BE2C (cell line): Measurements from ENCODE around the gene SPATA31D3.
"Not testable (repeated sequence)": the region's sequence is repeated elsewhere in the genome, so short reads cannot be mapped to it uniquely, and the experiment has no call there.

ENCODE experiments used
- DNase-seq: peaks from one replicate; pipeline ENCODE4 v3.0.0-alpha.2; 2020
- H3K27me3 ChIP-seq: fragments of 250-450 bp; sonication (Bioruptor Pico); 2 replicates; pipeline ENCODE4 v1.5.1; 2020; ENCODE audit warnings: mild to moderate bottlenecking
- H3K36me3 ChIP-seq: fragments of 250-450 bp; sonication (Bioruptor Pico); 2 replicates; pipeline ENCODE4 v1.5.1; 2020; ENCODE audit warnings: mild to moderate bottlenecking
- H3K4me1 ChIP-seq: fragments of 250-450 bp; sonication (Bioruptor Pico); 2 replicates; pipeline ENCODE4 v1.5.1; 2020
- H3K4me3 ChIP-seq: 2 replicates; pipeline ENCODE4 v1.5.1; 2011; ENCODE audit warnings: low read depth, low read length
- H3K9me3 ChIP-seq: fragments of 250-450 bp; sonication (Bioruptor Pico); 2 replicates; pipeline ENCODE4 v1.5.1; 2020
- CTCF ChIP-seq: IDR thresholded peaks from 2 replicates; pipeline ENCODE4 v1.5.1; 2012; ENCODE audit warnings: mild to moderate bottlenecking, low read depth, low read length

The SPATA31D3 gene

GRCh38 chr9:81976351-81976750 is 33.1 kb downstream of the SPATA31D3 start:
- Histone ChIP-seq H3K9me3 (no peaks in the 10 kb centered on the region), H3K27me3 (no peaks in the 10 kb centered on the region), H3K36me3 (no peaks in the 10 kb centered on the region), H3K4me1 (no peaks in the 10 kb centered on the region), H3K4me3 (no peak overlapping the region)
- no peak for DNase-seq
- TF ChIP-seq CTCF = no peak

- Histone ChIP-seq H3K9me3 (no peaks in the 10 kb centered on the region), H3K4me3 (no peak overlapping the region), H3K36me3 (no peaks in the 10 kb centered on the region), H3K27me3 (no peaks in the 10 kb centered on the region), H3K4me1 (no peaks in the 10 kb centered on the region)
- TF ChIP-seq CTCF = no peak
- DNase-seq = no peak
These were observed 35.9 kb downstream of the SPATA31D3 start for GRCh38 chr9:81979196-81979595.

- no peak for TF ChIP-seq CTCF
- no peak for DNase-seq
These were observed 37.3 kb downstream of the SPATA31D3 start for GRCh38 chr9:81980568-81980967.

GRCh38 chr9:81981883-81982282 is 38.6 kb downstream of the SPATA31D3 start:
- H3K9me3 ChIP-seq = no peaks in the 10 kb centered on the region
- DNase-seq = no peak
- no peaks in the 10 kb centered on the region for H3K27me3 ChIP-seq
- H3K4me1 ChIP-seq = no peaks in the 10 kb centered on the region
- TF ChIP-seq CTCF = no peak
- no peak overlapping the region for H3K4me3 ChIP-seq
- H3K36me3 ChIP-seq = no peaks in the 10 kb centered on the region

More at GRCh38 chr9:81980568-81980967, 37.3 kb downstream of the SPATA31D3 start:
- Histone ChIP-seq H3K9me3 (no peaks in the 10 kb centered on the region), H3K4me3 (no peak overlapping the region), H3K4me1 (no peaks in the 10 kb centered on the region), H3K27me3 (no peaks in the 10 kb centered on the region), H3K36me3 (no peaks in the 10 kb centered on the region)

GRCh38 chr9:81984928-81985327 is 41.6 kb downstream of the SPATA31D3 start:
- H3K36me3 ChIP-seq = no peaks in the 10 kb centered on the region
- H3K4me3 ChIP-seq = no peak overlapping the region
- no peak for TF ChIP-seq CTCF
- no peaks in the 10 kb centered on the region for H3K9me3 ChIP-seq
- no peaks in the 10 kb centered on the region for H3K27me3 ChIP-seq
- H3K4me1 ChIP-seq = no peaks in the 10 kb centered on the region
- DNase-seq = no peak

GRCh38 chr9:81986051-81986450 is 42.8 kb downstream of the SPATA31D3 start:
- no peaks in the 10 kb centered on the region for H3K27me3 ChIP-seq
- no peaks in the 10 kb centered on the region for H3K36me3 ChIP-seq
- H3K9me3 ChIP-seq = no peaks in the 10 kb centered on the region
- no peak for TF ChIP-seq CTCF
- no peak overlapping the region for H3K4me3 ChIP-seq
- H3K4me1 ChIP-seq = no peaks in the 10 kb centered on the region
- no peak for DNase-seq

GRCh38 chr9:81988472-81988871 is 45.2 kb downstream of the SPATA31D3 start, which contains the start of gene SPATA31D1:
TSS of gene SPATA31D1 (plus strand) at chr9:81988772. CDS start at chr9:81988819, 47 bp downstream.
- not testable (repeated sequence) for H3K36me3 ChIP-seq, H3K4me1 ChIP-seq, H3K4me3 ChIP-seq, H3K27me3 ChIP-seq, H3K9me3 ChIP-seq, DNase-seq
